ENCODE results near the gene OTOF.

The OTOF gene

GRCh38 chr2:26424221-26424620 lies 53.7 kb downstream of the OTOF start:
- Histone ChIP-seq H3K27ac (no peak overlapping the region), H3K4me3 (no peak overlapping the region)
- no peak for TF ChIP-seq CTCF (IDR thresholded peaks at IDR 0.05)
- no peak for DNase-seq (ENCODE audit: low spot score)

GRCh38 chr2:26423750-26424149 lies 54.2 kb downstream of the OTOF start:
- TF ChIP-seq CTCF (IDR thresholded peaks at IDR 0.05), result no peak
- H3K4me3 ChIP-seq, result no peak overlapping the region
- no peak overlapping the region for H3K27ac ChIP-seq
- no peak for DNase-seq (ENCODE audit: low spot score)

- no peak overlapping the region for H3K27ac ChIP-seq
- H3K4me3 ChIP-seq, result no peak overlapping the region
- no peak for TF ChIP-seq CTCF (IDR thresholded peaks at IDR 0.05)
- no peak for DNase-seq (ENCODE audit: low spot score)
Measured at GRCh38 chr2:26422947-26423629, 54.8 kb downstream of the OTOF start.

GRCh38 chr2:26421961-26422360 lies 56.0 kb downstream of the OTOF start:
- H3K4me3 ChIP-seq, result no peak overlapping the region
- TF ChIP-seq CTCF (IDR thresholded peaks at IDR 0.05), result no peak
- H3K27ac ChIP-seq, result no peak overlapping the region
- DNase-seq (ENCODE audit: low spot score), result no peak

GRCh38 chr2:26414311-26414710 lies 63.6 kb downstream of the OTOF start:
- TF ChIP-seq CTCF (IDR thresholded peaks at IDR 0.05), result no peak
- Histone ChIP-seq H3K27ac (no peak overlapping the region), H3K4me3 (no peak overlapping the region)
- DNase-seq (ENCODE audit: low spot score), result no peak

GRCh38 chr2:26412091-26412673 lies 65.7 kb downstream of the OTOF start:
- no peak for DNase-seq (ENCODE audit: low spot score)
- no peak for TF ChIP-seq CTCF (IDR thresholded peaks at IDR 0.05)
- H3K4me3 ChIP-seq, result peak overlapping the region; percentile 17
- no peak overlapping the region for H3K27ac ChIP-seq

- no peak overlapping the region for H3K4me3 ChIP-seq
- TF ChIP-seq CTCF (IDR thresholded peaks at IDR 0.05), result no peak
- no peak for DNase-seq (ENCODE audit: low spot score)
- H3K27ac ChIP-seq, result no peak overlapping the region
Measured at GRCh38 chr2:26411419-26411818, 66.5 kb downstream of the OTOF start.

All from coronary artery (tissue), 2 donors.